ENCODE data around the gene CD44. TPM values are rescaled to one million over a fixed set of nuclear protein-coding genes. Genes with fewer than 3 reads are reported as not detected.

Gene CD44
- total and polyA plus RNA-seq, 4 donors = 4.1 to 26.9 (median 14.6) TPM

DNA sequence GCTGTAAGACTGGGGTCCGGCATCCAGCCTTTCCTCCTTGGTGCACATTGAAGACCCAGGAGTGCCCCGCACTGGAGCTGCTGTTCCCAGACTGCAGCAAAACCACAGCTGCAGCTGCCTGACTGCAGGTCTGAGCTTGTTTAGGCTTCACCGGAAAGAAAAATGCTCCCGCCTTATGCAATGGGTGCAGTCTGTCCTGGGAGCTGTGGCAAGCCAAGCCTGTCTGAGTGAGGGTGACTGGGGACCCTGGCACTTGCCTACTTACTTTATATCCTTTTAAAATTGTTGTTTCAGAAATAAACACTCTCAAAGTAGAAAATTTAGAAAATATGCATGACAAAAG, 23.3 kb upstream of the CD44 start (continued):
- no peak for TF ChIP-seq HNF4G (IDR thresholded peaks at IDR 0.05)
- TF ChIP-seq FOXA1 (IDR thresholded peaks at IDR 0.05) = no peak
- TF ChIP-seq HNF4A (conservative IDR thresholded peaks at IDR 0.05) = no peak

DNA sequence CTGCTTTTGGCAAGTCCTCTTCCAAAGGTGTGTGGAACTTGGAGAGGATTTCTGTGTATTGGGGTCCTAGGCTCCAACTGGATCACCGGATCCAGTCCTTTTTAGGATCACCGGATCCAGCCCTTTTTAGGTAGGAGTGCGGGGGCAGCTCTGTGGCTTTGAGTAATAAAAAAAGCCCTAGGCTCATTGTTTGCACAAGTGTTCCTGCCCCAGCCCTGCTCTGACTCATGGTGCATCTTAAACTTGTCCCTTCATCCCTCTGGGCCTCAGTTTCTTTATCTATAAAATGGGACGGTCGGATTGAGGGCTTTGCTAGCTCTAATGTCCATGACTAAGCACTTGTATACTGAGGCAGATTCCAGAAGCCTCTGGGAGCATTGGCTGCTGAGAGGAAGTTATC, 22.7 kb upstream of the CD44 start:
- WGBS = 83% methylated on average over 5 of the region's 5 CpGs
- no peaks in the 10 kb centered on the region for H3K4me1 ChIP-seq (ENCODE audit: control insufficient read depth in 4 of 4, insufficient read depth in 4 of 4, low read length in 3 of 4)
- no peaks in the 10 kb centered on the region for H3K36me3 ChIP-seq (ENCODE audit: control insufficient read depth in 4 of 4, insufficient read depth in 3 of 4, low read depth in 1 of 4, low read length in 3 of 4)
- no peaks in the 10 kb centered on the region for H3K9me3 ChIP-seq (ENCODE audit: control insufficient read depth in 4 of 4, low read length in 3 of 4)
- H3K27ac ChIP-seq (ENCODE audit: low read depth in 1 of 2, low read length in 2 of 2) = no peak overlapping the region
- TF ChIP-seq, protein P1, sequence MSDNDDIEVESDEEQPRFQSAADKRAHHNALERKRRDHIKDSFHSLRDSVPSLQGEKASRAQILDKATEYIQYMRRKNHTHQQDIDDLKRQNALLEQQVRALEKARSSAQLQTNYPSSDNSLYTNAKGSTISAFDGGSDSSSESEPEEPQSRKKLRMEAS (IDR thresholded peaks at IDR 0.05) = no peak
- TF ChIP-seq, protein P2, sequence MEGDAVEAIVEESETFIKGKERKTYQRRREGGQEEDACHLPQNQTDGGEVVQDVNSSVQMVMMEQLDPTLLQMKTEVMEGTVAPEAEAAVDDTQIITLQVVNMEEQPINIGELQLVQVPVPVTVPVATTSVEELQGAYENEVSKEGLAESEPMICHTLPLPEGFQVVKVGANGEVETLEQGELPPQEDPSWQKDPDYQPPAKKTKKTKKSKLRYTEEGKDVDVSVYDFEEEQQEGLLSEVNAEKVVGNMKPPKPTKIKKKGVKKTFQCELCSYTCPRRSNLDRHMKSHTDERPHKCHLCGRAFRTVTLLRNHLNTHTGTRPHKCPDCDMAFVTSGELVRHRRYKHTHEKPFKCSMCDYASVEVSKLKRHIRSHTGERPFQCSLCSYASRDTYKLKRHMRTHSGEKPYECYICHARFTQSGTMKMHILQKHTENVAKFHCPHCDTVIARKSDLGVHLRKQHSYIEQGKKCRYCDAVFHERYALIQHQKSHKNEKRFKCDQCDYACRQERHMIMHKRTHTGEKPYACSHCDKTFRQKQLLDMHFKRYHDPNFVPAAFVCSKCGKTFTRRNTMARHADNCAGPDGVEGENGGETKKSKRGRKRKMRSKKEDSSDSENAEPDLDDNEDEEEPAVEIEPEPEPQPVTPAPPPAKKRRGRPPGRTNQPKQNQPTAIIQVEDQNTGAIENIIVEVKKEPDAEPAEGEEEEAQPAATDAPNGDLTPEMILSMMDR (IDR thresholded peaks at IDR 0.05; ENCODE audit: low read depth, low read length, missing input control) = no peak
- no peak for DNase-seq (ENCODE audit: low spot score)
- H3K27me3 ChIP-seq (ENCODE audit: control insufficient read depth in 4 of 4, insufficient read depth in 4 of 4, low read length in 3 of 4) = peaks cover 0 to 4% (median 0%) of the 10 kb centered on the region in 4 donors
- H3K9ac ChIP-seq (ENCODE audit: low read depth in 1 of 2, low read length in 2 of 2) = no peak overlapping the region
- H3K4me3 ChIP-seq (ENCODE audit: low read depth in 1 of 3, low read length in 3 of 3) = no peak overlapping the region

DNA sequence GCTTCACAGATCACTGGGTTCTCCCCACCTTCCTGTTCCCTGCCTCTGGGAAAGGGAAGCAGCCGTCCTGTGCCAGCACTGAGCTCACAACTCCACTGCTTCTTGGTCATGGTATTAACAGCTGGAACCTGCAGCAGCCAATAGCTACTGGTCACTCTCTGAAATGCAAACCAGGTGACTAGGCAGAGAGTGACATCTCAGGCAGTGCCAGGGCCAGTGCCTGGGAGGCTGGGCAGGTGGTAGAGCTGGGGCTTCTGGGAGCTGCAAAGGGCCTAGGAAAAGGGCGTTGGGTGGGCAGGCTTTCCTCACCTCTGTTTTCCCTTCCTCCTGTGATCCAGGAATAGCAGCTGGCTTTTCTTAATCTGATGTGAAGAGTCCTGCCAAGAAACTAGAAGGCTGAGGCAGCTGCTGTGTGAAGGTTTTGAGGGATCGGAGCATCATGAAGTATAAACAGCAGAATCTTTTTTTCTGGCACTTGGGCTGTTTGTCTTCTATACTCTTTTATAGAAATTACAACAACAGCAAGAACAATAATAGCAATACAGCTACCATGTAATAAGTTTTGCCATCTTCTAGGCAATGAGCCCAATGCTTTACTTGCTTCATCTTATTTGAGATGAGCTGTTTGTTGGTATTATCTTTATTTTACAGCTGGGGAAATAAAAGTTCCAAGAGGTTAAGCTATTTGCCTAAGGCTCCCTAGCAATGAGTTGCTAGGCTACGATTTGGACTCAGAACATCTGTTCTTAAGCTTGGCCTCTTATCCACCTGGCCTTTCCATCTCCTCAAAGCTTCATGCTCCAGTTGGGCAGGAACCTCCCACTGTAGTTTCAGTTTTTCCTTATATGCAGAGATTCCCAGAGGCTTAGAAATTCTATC, 22.0 kb upstream of the CD44 start:
- Histone ChIP-seq H3K36me3 (ENCODE audit: control insufficient read depth in 4 of 4, insufficient read depth in 3 of 4, low read depth in 1 of 4, low read length in 3 of 4) (no peaks in the 10 kb centered on the region), H3K9ac (ENCODE audit: low read depth in 1 of 2, low read length in 2 of 2) (no peak overlapping the region), H3K4me3 (ENCODE audit: low read depth in 1 of 3, low read length in 3 of 3) (no peak overlapping the region), H3K27ac (ENCODE audit: low read depth in 1 of 2, low read length in 2 of 2) (no peak overlapping the region), H3K27me3 (ENCODE audit: control insufficient read depth in 4 of 4, insufficient read depth in 4 of 4, low read length in 3 of 4) (peaks cover 0 to 4% (median 0%) of the 10 kb centered on the region in 4 donors), H3K9me3 (ENCODE audit: control insufficient read depth in 4 of 4, low read length in 3 of 4) (no peaks in the 10 kb centered on the region), H3K4me1 (ENCODE audit: control insufficient read depth in 4 of 4, insufficient read depth in 4 of 4, low read length in 3 of 4) (no peaks in the 10 kb centered on the region)
- TF ChIP-seq RXRA (IDR thresholded peaks at IDR 0.05) = no peak
- no peak for TF ChIP-seq SP1 (IDR thresholded peaks at IDR 0.05)
- no peak for TF ChIP-seq JUND (IDR thresholded peaks at IDR 0.05)
- no peak for TF ChIP-seq FOXA2 (IDR thresholded peaks at IDR 0.05)
- no peak for TF ChIP-seq HNF4G (IDR thresholded peaks at IDR 0.05)
- TF ChIP-seq, protein P3, sequence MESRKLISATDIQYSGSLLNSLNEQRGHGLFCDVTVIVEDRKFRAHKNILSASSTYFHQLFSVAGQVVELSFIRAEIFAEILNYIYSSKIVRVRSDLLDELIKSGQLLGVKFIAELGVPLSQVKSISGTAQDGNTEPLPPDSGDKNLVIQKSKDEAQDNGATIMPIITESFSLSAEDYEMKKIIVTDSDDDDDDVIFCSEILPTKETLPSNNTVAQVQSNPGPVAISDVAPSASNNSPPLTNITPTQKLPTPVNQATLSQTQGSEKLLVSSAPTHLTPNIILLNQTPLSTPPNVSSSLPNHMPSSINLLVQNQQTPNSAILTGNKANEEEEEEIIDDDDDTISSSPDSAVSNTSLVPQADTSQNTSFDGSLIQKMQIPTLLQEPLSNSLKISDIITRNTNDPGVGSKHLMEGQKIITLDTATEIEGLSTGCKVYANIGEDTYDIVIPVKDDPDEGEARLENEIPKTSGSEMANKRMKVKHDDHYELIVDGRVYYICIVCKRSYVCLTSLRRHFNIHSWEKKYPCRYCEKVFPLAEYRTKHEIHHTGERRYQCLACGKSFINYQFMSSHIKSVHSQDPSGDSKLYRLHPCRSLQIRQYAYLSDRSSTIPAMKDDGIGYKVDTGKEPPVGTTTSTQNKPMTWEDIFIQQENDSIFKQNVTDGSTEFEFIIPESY (IDR thresholded peaks at IDR 0.05) = no peak
- TF ChIP-seq EGR1 (IDR thresholded peaks at IDR 0.05; ENCODE audit: low read depth in 2 of 2) = no peak
- no peak for TF ChIP-seq YY1 (IDR thresholded peaks at IDR 0.05)
- TF ChIP-seq, protein P4, sequence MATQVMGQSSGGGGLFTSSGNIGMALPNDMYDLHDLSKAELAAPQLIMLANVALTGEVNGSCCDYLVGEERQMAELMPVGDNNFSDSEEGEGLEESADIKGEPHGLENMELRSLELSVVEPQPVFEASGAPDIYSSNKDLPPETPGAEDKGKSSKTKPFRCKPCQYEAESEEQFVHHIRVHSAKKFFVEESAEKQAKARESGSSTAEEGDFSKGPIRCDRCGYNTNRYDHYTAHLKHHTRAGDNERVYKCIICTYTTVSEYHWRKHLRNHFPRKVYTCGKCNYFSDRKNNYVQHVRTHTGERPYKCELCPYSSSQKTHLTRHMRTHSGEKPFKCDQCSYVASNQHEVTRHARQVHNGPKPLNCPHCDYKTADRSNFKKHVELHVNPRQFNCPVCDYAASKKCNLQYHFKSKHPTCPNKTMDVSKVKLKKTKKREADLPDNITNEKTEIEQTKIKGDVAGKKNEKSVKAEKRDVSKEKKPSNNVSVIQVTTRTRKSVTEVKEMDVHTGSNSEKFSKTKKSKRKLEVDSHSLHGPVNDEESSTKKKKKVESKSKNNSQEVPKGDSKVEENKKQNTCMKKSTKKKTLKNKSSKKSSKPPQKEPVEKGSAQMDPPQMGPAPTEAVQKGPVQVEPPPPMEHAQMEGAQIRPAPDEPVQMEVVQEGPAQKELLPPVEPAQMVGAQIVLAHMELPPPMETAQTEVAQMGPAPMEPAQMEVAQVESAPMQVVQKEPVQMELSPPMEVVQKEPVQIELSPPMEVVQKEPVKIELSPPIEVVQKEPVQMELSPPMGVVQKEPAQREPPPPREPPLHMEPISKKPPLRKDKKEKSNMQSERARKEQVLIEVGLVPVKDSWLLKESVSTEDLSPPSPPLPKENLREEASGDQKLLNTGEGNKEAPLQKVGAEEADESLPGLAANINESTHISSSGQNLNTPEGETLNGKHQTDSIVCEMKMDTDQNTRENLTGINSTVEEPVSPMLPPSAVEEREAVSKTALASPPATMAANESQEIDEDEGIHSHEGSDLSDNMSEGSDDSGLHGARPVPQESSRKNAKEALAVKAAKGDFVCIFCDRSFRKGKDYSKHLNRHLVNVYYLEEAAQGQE (IDR thresholded peaks at IDR 0.05) = no peak
- no peak for TF ChIP-seq HNF4A (conservative IDR thresholded peaks at IDR 0.05)
- TF ChIP-seq NR2F2 (IDR thresholded peaks at IDR 0.05) = no peak
- TF ChIP-seq, protein P2 (IDR thresholded peaks at IDR 0.05; ENCODE audit: low read depth, low read length, missing input control) = no peak
- TF ChIP-seq GABPA (IDR thresholded peaks at IDR 0.05 in 1 of 2, conservative IDR thresholded peaks at IDR 0.05 in 1 of 2) = no peak
- TF ChIP-seq, protein P1 (IDR thresholded peaks at IDR 0.05) = no peak
- TF ChIP-seq, protein P5, sequence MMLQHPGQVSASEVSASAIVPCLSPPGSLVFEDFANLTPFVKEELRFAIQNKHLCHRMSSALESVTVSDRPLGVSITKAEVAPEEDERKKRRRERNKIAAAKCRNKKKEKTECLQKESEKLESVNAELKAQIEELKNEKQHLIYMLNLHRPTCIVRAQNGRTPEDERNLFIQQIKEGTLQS (IDR thresholded peaks at IDR 0.05) = no peak
- no peak for TF ChIP-seq FOXA1 (IDR thresholded peaks at IDR 0.05)
- no peak for TF ChIP-seq RAD21 (IDR thresholded peaks at IDR 0.05)
- DNase-seq (ENCODE audit: low spot score) = no peak
- 77% methylated on average over 4 of the region's 4 CpGs for WGBS
